B cell (primary cell): ENCODE data around the gene ARHGAP18.

ENCODE experiments used
- EZH2 ChIP-seq: IDR thresholded peaks from 2 replicates; pipeline ENCODE4 v1.6.1; 2012; ENCODE audit warnings: borderline replicate concordance, low read depth, mild to moderate bottlenecking, moderate library complexity, low read length; ENCODE audit not compliant: insufficient read depth, poor library complexity, severe bottlenecking
- TF ChIP-seq, protein P1 (sequence below): fragments of 200-600 bp; IDR thresholded peaks from one replicate; pipeline ENCODE4 v1.8.0; 2022; ENCODE audit warnings: antibody characterized with exemption, mild to moderate bottlenecking

DNA sequence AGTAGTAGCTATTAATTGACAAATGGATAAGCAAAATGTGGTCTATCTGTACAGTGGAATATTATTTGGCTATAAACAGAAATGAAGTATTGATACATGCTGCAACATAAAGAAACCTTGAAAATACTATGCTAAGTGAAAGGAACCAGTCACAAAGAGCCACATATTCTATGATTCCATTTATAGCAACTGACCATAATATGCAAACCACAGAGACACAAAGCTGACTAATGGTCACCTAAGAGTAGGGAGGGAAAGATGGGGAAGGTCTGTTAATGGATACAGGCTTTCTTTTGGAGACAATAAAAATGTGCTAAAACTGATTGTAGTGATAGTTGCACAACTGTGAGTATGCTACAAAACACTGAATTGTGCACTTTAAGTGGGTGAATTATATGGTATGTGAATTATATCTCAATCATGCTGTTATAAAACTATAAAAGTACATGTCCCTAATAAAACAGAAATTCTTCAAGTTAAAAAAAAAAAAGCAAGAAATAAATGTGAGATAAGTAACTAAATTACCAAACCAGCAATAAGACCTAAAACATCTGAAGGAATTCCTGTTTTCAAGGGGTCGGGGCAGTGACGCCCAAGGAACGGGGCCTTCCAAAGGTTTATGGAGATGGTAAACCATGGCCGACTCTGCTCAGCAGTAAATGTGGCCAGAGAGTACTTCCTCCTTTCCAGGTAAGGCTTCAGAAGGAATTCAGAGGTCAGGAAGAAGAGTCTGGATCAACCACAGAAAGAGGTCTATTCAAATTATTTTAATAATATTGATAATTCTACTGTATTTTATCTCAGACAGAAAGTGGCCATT is 75.4 kb downstream of the ARHGAP18 start:
- TF ChIP-seq EZH2 = no peak
- TF ChIP-seq, protein P1, sequence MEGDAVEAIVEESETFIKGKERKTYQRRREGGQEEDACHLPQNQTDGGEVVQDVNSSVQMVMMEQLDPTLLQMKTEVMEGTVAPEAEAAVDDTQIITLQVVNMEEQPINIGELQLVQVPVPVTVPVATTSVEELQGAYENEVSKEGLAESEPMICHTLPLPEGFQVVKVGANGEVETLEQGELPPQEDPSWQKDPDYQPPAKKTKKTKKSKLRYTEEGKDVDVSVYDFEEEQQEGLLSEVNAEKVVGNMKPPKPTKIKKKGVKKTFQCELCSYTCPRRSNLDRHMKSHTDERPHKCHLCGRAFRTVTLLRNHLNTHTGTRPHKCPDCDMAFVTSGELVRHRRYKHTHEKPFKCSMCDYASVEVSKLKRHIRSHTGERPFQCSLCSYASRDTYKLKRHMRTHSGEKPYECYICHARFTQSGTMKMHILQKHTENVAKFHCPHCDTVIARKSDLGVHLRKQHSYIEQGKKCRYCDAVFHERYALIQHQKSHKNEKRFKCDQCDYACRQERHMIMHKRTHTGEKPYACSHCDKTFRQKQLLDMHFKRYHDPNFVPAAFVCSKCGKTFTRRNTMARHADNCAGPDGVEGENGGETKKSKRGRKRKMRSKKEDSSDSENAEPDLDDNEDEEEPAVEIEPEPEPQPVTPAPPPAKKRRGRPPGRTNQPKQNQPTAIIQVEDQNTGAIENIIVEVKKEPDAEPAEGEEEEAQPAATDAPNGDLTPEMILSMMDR = no peak
